CD4-positive, alpha-beta T cell (primary cell): Measurements from ENCODE around the gene C3orf70. TPM values are rescaled to one million over a fixed set of nuclear protein-coding genes. Genes with fewer than 3 reads are reported as not detected.

Experiments used
- ATAC-seq: fragments of 200-7000 bp; cut with Tn5 transposase; one replicate; pipeline ENCODE4 v1.10.0; 2022; ENCODE audit warnings: mild to moderate bottlenecking; ENCODE audit not compliant: poor library complexity
- CTCF ChIA-PET: fragments of 350-600 bp; sonication (Branson Sonifier 250); formaldehyde crosslinking; loops from one replicate; lab custom pipeline; 2021; ENCODE audit warnings: antibody characterized with exemption, inconsistent platforms; lab: Charles Lee
- POLR2A ChIA-PET: fragments of 350-600 bp; sonication (Branson Sonifier 250); formaldehyde crosslinking; loops from one replicate; lab custom pipeline; 2021; ENCODE audit warnings: antibody characterized with exemption, inconsistent platforms; lab: Charles Lee
- DNase-seq, 14 experiments: peaks; one replicate each; pipeline ENCODE4 v3.0.0-alpha.2; 2013 to 2020; ENCODE audit warnings: mixed read lengths in 2 of 14
- H3K27ac ChIP-seq, 2 donors: one replicate each; pipeline versions ENCODE4 v1.5.1 to v1.7.0; 2013; ENCODE audit warnings: low read length in 2 of 2, low read depth in 1 of 2, mild to moderate bottlenecking in 1 of 2
- H3K27me3 ChIP-seq, 2 experiments: 1 replicate in 1 of 2; 2 replicates in 1 of 2; pipeline versions ENCODE4 v1.6.1 to v1.7.0; 2013; ENCODE audit warnings: low read length in 2 of 2, control low read depth in 1 of 2, mild to moderate bottlenecking in 1 of 2, moderate library complexity in 1 of 2; ENCODE audit not compliant: insufficient read depth in 2 of 2, control insufficient read depth in 1 of 2
- H3K36me3 ChIP-seq: one replicate; pipeline ENCODE4 v1.6.1; 2013; ENCODE audit warnings: low read length, control low read depth; ENCODE audit not compliant: insufficient read depth
- H3K4me1 ChIP-seq: one replicate; pipeline ENCODE4 v1.6.1; 2013; ENCODE audit warnings: low read length, control low read depth; ENCODE audit not compliant: insufficient read depth
- H3K4me3 ChIP-seq: one replicate; pipeline ENCODE4 v1.5.1; 2013; ENCODE audit warnings: mild to moderate bottlenecking, low read length, moderate library complexity
- H3K9me3 ChIP-seq, 2 experiments: 1 replicate in 1 of 2; 2 replicates in 1 of 2; pipeline versions ENCODE4 v1.6.1 to v1.7.0; 2013; ENCODE audit warnings: low read length in 2 of 2, mild to moderate bottlenecking in 2 of 2, control low read depth in 1 of 2, moderate library complexity in 1 of 2; ENCODE audit not compliant: control insufficient read depth in 1 of 2, insufficient read depth in 1 of 2
- H3K27ac Mint-ChIP-seq: one replicate; pipeline ENCODE4 v1.8.0; 2020; ENCODE audit warnings: mixed read lengths
- H3K27me3 Mint-ChIP-seq: one replicate; pipeline ENCODE4 v1.8.0; 2021; ENCODE audit warnings: mixed read lengths
- H3K36me3 Mint-ChIP-seq: one replicate; pipeline ENCODE4 v1.8.0; 2021; ENCODE audit warnings: low read depth, mixed read lengths
- H3K4me1 Mint-ChIP-seq: one replicate; pipeline ENCODE4 v1.8.0; 2021; ENCODE audit warnings: low read depth, mixed read lengths
- H3K4me3 Mint-ChIP-seq: one replicate; pipeline ENCODE4 v1.8.0; 2020; ENCODE audit warnings: mild to moderate bottlenecking, mixed read lengths
- H3K9me3 Mint-ChIP-seq: one replicate; pipeline ENCODE4 v1.8.0; 2020; ENCODE audit warnings: mixed read lengths
- CTCF ChIP-seq: fragments of 200-600 bp; IDR thresholded peaks from one replicate; pipeline ENCODE4 v1.8.0; 2022; ENCODE audit warnings: antibody characterized with exemption, mild to moderate bottlenecking
- intact Hi-C, 2 experiments: fragments of 100-400 bp; cut with DNase I in 1 of 2; cut with micrococcal nuclease in 1 of 2; formaldehyde crosslinking; loops; one replicate each; pipeline versions ENCODE4 v1.15.1 to v1.9.0; 2023 to 2025; cut with DNase I, micrococcal nuclease
- total RNA-seq, 174 experiments: library from RNA in 2 of 174; stranded (reverse) in 2 of 174; gene quantifications; one replicate each; pipeline ENCODE4 v1.2.3 and lab custom pipeline; 2021 to 2026

The C3orf70 gene
- total RNA-seq, 2 experiments from 2014 or later = not detected

GRCh38 chr3:185063431-185063830 lies 89.4 kb downstream of the C3orf70 start:
- Mint-ChIP-seq H3K4me1 (no peaks in the 10 kb centered on the region), H3K27me3 (no peaks in the 10 kb centered on the region), H3K36me3 (no peaks in the 10 kb centered on the region), H3K9me3 (peaks cover 20% of the 10 kb centered on the region), H3K4me3 (no peak overlapping the region), H3K27ac (no peak overlapping the region)
- H3K9me3 ChIP-seq = peaks cover 15 to 20% of the 10 kb centered on the region in 2 experiments
- no peak for ATAC-seq
- peaks cover 0 to 2% of the 10 kb centered on the region in 2 experiments for H3K27me3 ChIP-seq
- CTCF ChIA-PET = no interaction called here
- no peak overlapping the region for H3K27ac ChIP-seq
- no peak for DNase-seq
- POLR2A ChIA-PET = no interaction called here
- H3K36me3 ChIP-seq = no peaks in the 10 kb centered on the region
- intact Hi-C loops = no loop called here
- no peaks in the 10 kb centered on the region for H3K4me1 ChIP-seq
- no peak for TF ChIP-seq CTCF
- no peak overlapping the region for H3K4me3 ChIP-seq

- H3K36me3 Mint-ChIP-seq = peaks cover 8% of the 10 kb centered on the region
- peaks cover 0 to 2% of the 10 kb centered on the region in 2 experiments for H3K27me3 ChIP-seq
- H3K27ac Mint-ChIP-seq = no peak overlapping the region
- intact Hi-C loops = no loop called here
- no peak for TF ChIP-seq CTCF
- H3K9me3 Mint-ChIP-seq = peaks cover 20% of the 10 kb centered on the region
- H3K36me3 ChIP-seq = no peaks in the 10 kb centered on the region
- no peak overlapping the region for H3K4me3 ChIP-seq
- no peak overlapping the region for H3K4me3 Mint-ChIP-seq
- ATAC-seq = no peak
- H3K4me1 Mint-ChIP-seq = no peaks in the 10 kb centered on the region
- no peaks in the 10 kb centered on the region for H3K27me3 Mint-ChIP-seq
- no peaks in the 10 kb centered on the region for H3K4me1 ChIP-seq
- peaks cover 26 to 27% of the 10 kb centered on the region in 2 experiments for H3K9me3 ChIP-seq
- ChIA-PET CTCF (no interaction called here), POLR2A (no interaction called here)
- H3K27ac ChIP-seq = no peak overlapping the region
- no peak for DNase-seq
Measured at GRCh38 chr3:185062191-185062590, 90.7 kb downstream of the C3orf70 start.

GRCh38 chr3:185060655-185061054 lies 92.2 kb downstream of the C3orf70 start:
- no peak overlapping the region for H3K4me3 Mint-ChIP-seq
- DNase-seq = no peak
- H3K9me3 Mint-ChIP-seq = peaks cover 22% of the 10 kb centered on the region
- Histone ChIP-seq H3K27ac (no peak overlapping the region), H3K4me3 (no peak overlapping the region), H3K36me3 (no peaks in the 10 kb centered on the region), H3K27me3 (peaks cover 0 to 2% of the 10 kb centered on the region in 2 experiments), H3K9me3 (peaks cover 31 to 36% of the 10 kb centered on the region in 2 experiments), H3K4me1 (no peaks in the 10 kb centered on the region)
- no peak for ATAC-seq
- no peak overlapping the region for H3K27ac Mint-ChIP-seq
- CTCF ChIA-PET = no interaction called here
- TF ChIP-seq CTCF = no peak
- intact Hi-C loops = no loop called here
- POLR2A ChIA-PET = no interaction called here
- peaks cover 18% of the 10 kb centered on the region for H3K36me3 Mint-ChIP-seq
- H3K27me3 Mint-ChIP-seq = no peaks in the 10 kb centered on the region
- no peaks in the 10 kb centered on the region for H3K4me1 Mint-ChIP-seq
